ENCODE data around the gene PJA2.

DNA sequence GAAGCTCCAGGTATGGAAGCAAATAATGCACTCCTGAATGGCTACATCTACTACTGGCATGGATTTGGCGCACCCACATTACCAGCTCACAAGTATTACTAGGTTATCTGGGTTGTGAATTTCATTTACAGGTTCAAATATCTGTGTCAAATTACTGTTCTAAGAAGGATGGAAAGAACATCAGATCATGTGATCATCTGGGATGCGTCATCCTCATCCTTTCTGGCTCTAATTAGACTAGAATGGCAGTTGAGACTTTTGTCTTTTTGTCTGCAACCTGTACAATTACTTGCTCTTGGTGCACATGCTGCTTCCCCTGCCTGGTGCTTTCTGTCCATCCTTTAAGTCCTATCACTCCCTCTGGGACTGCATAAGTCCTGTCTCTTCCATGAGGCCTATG is 64.1 kb downstream of the PJA2 start:
- TF ChIP-seq EZH2 (IDR thresholded peaks at IDR 0.05; ENCODE audit: borderline replicate concordance, low read depth, low read length, severe bottlenecking), result no peak
- TF ChIP-seq CTCF (IDR thresholded peaks at IDR 0.05; ENCODE audit: borderline replicate concordance, extremely low read depth, low read length, poor library complexity, severe bottlenecking), result no peak
